TTC549 (cell line): Measurements from ENCODE around the gene OR7G3.

Experiments used
- FAIRE-seq: peaks from 2 replicates; lab custom pipeline; 2012; peaks lifted over from hg19 to GRCh38; lab: Jason Lieb, UNC

Gene OR7G3

DNA sequence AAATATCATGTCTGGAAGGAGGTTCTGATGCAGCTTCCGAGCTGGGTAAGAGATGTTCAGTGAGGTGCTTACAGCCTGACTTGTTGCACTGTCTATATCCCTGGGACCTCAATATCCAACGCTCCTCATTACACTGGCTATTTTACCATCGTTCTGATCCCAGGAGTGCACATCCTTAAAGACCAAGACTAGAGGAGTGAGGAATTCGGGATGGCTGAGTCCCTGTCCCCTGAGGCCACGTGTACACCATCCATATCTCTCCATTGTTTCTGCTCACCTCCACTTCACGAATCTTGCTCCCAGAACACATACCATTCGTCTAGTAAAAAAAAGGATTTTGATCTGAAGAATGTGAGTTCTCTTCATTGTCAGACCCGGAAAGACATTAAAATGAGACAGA lies 19.4 kb downstream of the OR7G3 start, which contains the start of gene OR7G2:
TSS of gene OR7G2 (minus strand) at position 101 of the 400 bp plus-strand sequence. CDS start 4,232 bp downstream, outside the sequence.
- no peak for FAIRE-seq

DNA sequence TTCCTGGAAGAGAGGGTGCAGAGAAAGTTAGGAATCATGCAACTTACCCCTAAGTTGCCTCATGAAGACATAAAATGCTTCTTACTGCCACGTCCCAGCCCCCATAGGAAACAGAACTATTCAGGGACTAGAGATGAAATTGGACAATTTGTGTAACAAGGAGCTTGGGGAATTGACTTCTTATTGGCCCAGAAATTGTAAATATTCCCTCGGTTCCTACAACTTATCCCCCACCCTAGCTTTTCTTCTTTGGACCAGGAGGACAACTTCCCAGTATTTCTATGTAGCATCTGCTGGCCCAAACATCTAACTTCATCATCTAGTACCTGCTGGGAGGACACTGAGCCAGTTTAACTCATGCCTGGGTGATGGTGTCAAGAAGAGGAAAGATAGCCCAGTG lies 40.0 kb downstream of the OR7G3 start, which contains the start of gene OR1M1:
TSS of gene OR1M1 (plus strand) at position 301 of the 400 bp plus-strand sequence. CDS start 6,184 bp downstream, outside the sequence.
- FAIRE-seq: no peak

DNA sequence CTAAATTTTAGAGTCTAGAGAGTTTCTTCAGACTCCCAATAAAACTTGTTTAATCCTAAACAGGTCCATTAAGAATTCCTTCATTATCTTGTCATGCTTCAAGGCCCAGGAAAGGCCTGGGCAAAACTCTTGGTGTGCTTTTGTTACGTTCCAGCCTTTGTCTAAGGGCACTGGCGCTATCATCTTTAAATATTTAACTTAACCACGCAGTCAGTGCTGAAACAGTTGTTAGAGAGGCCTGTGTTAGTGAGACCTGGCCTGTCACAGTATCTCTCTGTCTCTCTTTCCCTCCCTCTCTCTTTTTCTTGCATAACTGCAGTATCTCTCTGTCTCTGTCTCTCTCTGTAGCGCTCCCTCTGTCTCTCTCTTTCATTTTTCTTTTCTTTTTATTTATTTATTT lies 48.1 kb downstream of the OR7G3 start:
- FAIRE-seq: no peak

DNA sequence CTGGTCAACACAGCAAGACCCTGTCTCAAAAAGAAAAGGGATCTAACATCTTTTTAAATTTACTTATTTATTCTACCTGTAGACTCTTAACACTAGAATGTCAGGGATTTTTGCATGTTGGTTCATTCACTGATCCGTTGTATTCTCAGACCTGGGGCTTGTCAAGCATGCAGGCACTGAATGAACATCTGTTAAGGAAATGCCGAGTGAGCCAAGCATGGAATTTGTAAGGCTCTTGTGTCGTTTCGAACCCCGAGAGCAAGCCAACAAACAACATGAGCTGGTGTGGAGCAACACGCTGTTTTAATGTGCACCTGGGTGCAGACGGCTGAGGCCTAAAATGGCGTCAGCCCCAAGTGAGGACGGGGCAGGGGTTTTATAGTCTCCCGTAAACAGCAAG lies 49.8 kb downstream of the OR7G3 start:
- no peak for FAIRE-seq
